Fibroblast of villous mesenchyme (primary cell): ENCODE measurements around the gene ZNF787. TPM values are rescaled to one million over a fixed set of nuclear protein-coding genes. Genes with fewer than 3 reads are reported as not detected.

Experiments used
- DNase-seq: peaks from one replicate; pipeline ENCODE4 v3.0.0-alpha.2; 2010; ENCODE audit warnings: low read depth
- H3K4me3 ChIP-seq: 2 replicates; pipeline ENCODE4 v1.5.1; 2011; ENCODE audit warnings: low read depth, mild to moderate bottlenecking, low read length
- CTCF ChIP-seq: IDR thresholded peaks from 2 replicates; pipeline ENCODE4 v1.5.1; 2012; ENCODE audit warnings: low read depth, mild to moderate bottlenecking, low read length; ENCODE audit not compliant: insufficient read depth
- small RNA-seq: library from RNA; depleted of rRNA; stranded (forward); fragments of <200 nt; gene quantifications from one replicate; pipeline ENCODE3, GENCODE V24; 2012
- total RNA-seq: library from RNA; depleted of rRNA; stranded (reverse); fragments of >200 nt; gene quantifications from 2 replicates; pipeline ENCODE4 v1.2.3, GENCODE V29; 2012

ZNF787 gene
- total RNA-seq, 1 donor: 25.0 TPM

GRCh38 chr19:56066152-56067023 is 54.7 kb downstream of the ZNF787 start:
- TF ChIP-seq CTCF: peak; percentile 88
- DNase-seq: peak; percentile 33
- peak overlapping the region; percentile 14 for H3K4me3 ChIP-seq

DNA sequence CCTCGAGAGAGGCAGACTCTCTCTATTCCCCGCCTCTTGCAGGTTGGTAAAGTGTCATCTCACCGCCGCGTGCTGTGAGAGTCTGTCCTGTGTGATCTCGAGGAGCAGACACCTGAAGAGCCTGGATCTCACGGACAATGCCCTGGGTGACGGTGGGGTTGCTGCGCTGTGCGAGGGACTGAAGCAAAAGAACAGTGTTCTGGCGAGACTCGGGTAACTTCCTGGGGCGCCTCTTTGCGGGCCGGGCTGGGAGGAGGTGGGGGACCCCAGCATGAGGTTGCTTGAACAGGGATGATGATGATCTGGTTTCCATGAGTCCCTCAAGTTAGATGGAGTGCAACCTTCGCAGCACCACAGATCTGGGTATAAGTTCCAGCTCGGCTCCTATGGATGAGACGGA is 67.5 kb downstream of the ZNF787 start:
- DNase-seq: no peak
- no peak overlapping the region for H3K4me3 ChIP-seq
- TF ChIP-seq CTCF: no peak

Small RNA genes lying within 50 kb of the gene (small RNA-seq; reads per million reads assigned to genes)
- gene AC024580.2 (not detected), gene RF00019 (not detected)

Other genes starting within 250 kb of the ZNF787 start
- not detected in 2 replicates for gene NLRP13, start 189.0 kb downstream of the ZNF787 start, total RNA-seq
- not detected in 2 replicates for gene NLRP8, start 173.5 kb downstream of the ZNF787 start, total RNA-seq
- not detected in 2 replicates for gene NLRP5, start 134.5 kb downstream of the ZNF787 start, total RNA-seq
- gene ZNF444, start 20.0 kb upstream of the ZNF787 start, total RNA-seq: 14.2 and 16.4 TPM in 2 replicates
- gene GALP, start 54.7 kb upstream of the ZNF787 start, total RNA-seq: not detected in 2 replicates
- gene ZSCAN5B, start 76.5 kb upstream of the ZNF787 start, total RNA-seq: not detected in 2 replicates
- gene ZSCAN5C, start 81.0 kb upstream of the ZNF787 start, total RNA-seq: not detected in 2 replicates
- not detected in 2 replicates for gene EDDM13, start 151.5 kb upstream of the ZNF787 start, total RNA-seq
- 6.5 and 8.4 TPM in 2 replicates for gene ZSCAN5A, start 193.5 kb upstream of the ZNF787 start, total RNA-seq